ENCODE measurements around the gene REG4. TPM values are rescaled to one million over a fixed set of nuclear protein-coding genes. Genes with fewer than 3 reads are reported as not detected.

The REG4 gene
- total RNA-seq, 1 donor from 2014 or later, result 0.26 TPM

Other genes with a start within 250 kb of the REG4 start
- gene ZNF697, start 163.2 kb downstream of the REG4 start, total RNA-seq, result 11.0 TPM
- 30.1 TPM for gene PHGDH, start 99.5 kb downstream of the REG4 start, total RNA-seq
- gene HMGCS2, start 42.6 kb downstream of the REG4 start, total RNA-seq, result 0.71 TPM
- gene ADAM30, start 85.1 kb upstream of the REG4 start, total RNA-seq, result not detected

All from mesenteric fat pad (tissue), 1 donor.